NCI-H1092 (cell line): ENCODE results near the gene ZNF507.

Experiments
- DNase-seq: peaks from one replicate; lab custom pipeline; 2025; lab: John Stamatoyannopoulos, UW

Gene ZNF507

GRCh38 chr19:32339988-32340874 lies 5.2 kb upstream of the ZNF507 start:
- DNase-seq = no peak

- no peak for DNase-seq
Measured at GRCh38 chr19:32342695-32343094, 2.7 kb upstream of the ZNF507 start.

GRCh38 chr19:32343550-32344262 lies 1.7 kb upstream of the ZNF507 start:
- DNase-seq = no peak

- DNase-seq = no peak
Measured at GRCh38 chr19:32346901-32347300, 1.5 kb downstream of the ZNF507 start.

- DNase-seq = no peak
Measured at GRCh38 chr19:32347573-32347972, 2.2 kb downstream of the ZNF507 start.

GRCh38 chr19:32349051-32349450 lies 3.6 kb downstream of the ZNF507 start:
- DNase-seq = no peak

GRCh38 chr19:32349724-32350470 lies 4.5 kb downstream of the ZNF507 start:
- DNase-seq = no peak

GRCh38 chr19:32350471-32350865 lies 5.1 kb downstream of the ZNF507 start:
- DNase-seq = no peak

GRCh38 chr19:32350987-32351348 lies 5.6 kb downstream of the ZNF507 start:
- DNase-seq = no peak

- DNase-seq = no peak
Measured at GRCh38 chr19:32352241-32352630, 6.8 kb downstream of the ZNF507 start.

- DNase-seq = no peak
Measured at GRCh38 chr19:32354345-32354744, 8.9 kb downstream of the ZNF507 start.

- DNase-seq = no peak
Measured at GRCh38 chr19:32355309-32355708, 9.9 kb downstream of the ZNF507 start.

GRCh38 chr19:32357720-32358119 lies 12.3 kb downstream of the ZNF507 start:
- DNase-seq = no peak

- DNase-seq = no peak
Measured at GRCh38 chr19:32358321-32358720, 12.9 kb downstream of the ZNF507 start.

- no peak for DNase-seq
Measured at GRCh38 chr19:32359581-32359980, 14.2 kb downstream of the ZNF507 start.

- no peak for DNase-seq
Measured at GRCh38 chr19:32361574-32362317, 16.3 kb downstream of the ZNF507 start.

GRCh38 chr19:32362318-32362691 lies 16.9 kb downstream of the ZNF507 start:
- DNase-seq = no peak

GRCh38 chr19:32363175-32363574 lies 17.8 kb downstream of the ZNF507 start:
- no peak for DNase-seq

- DNase-seq = no peak
Measured at GRCh38 chr19:32363632-32364031, 18.2 kb downstream of the ZNF507 start.

GRCh38 chr19:32364040-32364439 lies 18.6 kb downstream of the ZNF507 start:
- no peak for DNase-seq

- no peak for DNase-seq
Measured at GRCh38 chr19:32367063-32367462, 21.7 kb downstream of the ZNF507 start.

- DNase-seq = no peak
Measured at GRCh38 chr19:32367948-32368536, 22.6 kb downstream of the ZNF507 start.
